ENCODE measurements around the gene ADCY3. TPM values are rescaled to one million over a fixed set of nuclear protein-coding genes. Genes with fewer than 3 reads are reported as not detected.

ADCY3 gene
- 10 to 100 TPM; 39.6 to 61.5 (median 58.2) TPM for total RNA-seq
- 10 to 100 TPM; 36.5 to 53.1 (median 42.4) TPM for polyA plus RNA-seq
- long read RNA-seq, donor 1, result 0 reads
- long read RNA-seq, donor 2, result 0 reads

DNA sequence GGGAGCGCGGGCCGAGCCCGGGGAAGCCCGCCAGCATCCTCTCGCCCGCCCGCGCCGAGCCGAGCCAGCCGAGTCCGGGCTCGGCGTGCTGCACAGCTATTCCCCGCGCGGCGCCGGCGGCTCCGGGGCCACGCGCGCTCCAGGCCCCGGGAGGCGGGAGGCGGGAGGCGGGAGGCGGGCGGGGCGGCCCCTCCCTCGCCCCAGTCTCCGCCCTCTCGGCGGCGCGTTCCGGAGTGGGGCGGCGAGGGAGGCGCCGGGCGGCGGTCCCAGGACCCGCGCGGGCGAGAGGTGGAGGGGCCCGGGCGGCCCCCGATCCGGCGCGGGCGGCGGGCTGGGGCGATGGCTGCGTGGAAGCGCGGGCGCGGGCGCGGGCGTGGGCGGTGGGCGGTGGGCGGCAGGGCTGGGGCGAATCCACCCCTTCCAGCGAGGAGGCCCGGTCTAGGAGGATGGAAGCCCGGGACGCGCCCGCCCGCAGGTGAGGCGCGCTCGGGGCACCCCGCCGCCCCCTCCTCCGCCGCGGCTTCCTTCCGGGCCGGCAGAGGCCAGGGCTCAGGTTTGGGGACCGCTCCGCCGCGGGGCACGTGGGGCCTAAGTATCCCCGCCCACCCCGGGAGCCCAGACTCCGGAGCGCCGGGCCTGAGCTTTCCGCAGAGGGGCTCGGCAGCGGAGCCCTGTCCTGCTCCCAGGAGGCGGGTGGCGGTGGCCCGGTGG lies at the start of gene ADCY3:
Gene ADCY3, minus strand, starts transcription at position 140 of the 711 bp plus-strand sequence. CDS start 1,250 bp downstream, outside the sequence.
- Histone ChIP-seq H3K4me1 (peaks cover 8 to 40% (median 30%) of the 10 kb centered on the region in 6 donors), H3K4me3 (peak within 1 kb of the TSS; percentile 37 to 87 (median 61)), H3K9me3 (no peaks in the 10 kb centered on the region), H3K27ac (peak within 1 kb of the TSS in 5 of 8 donors; percentile 28 to 80 (median 59)), H3K27me3 (replicated peaks in 1 of 7) (peaks cover 0 to 15% (median 0%) of the 10 kb centered on the region in 7 donors), H3K36me3 (peaks cover 0 to 10% (median 0%) of the 10 kb centered on the region in 6 donors)
- TF ChIP-seq POLR2AphosphoS5 (IDR thresholded peaks at IDR 0.05), result peak; percentile 43 to 63 (median 59)
- TF ChIP-seq, protein P1, sequence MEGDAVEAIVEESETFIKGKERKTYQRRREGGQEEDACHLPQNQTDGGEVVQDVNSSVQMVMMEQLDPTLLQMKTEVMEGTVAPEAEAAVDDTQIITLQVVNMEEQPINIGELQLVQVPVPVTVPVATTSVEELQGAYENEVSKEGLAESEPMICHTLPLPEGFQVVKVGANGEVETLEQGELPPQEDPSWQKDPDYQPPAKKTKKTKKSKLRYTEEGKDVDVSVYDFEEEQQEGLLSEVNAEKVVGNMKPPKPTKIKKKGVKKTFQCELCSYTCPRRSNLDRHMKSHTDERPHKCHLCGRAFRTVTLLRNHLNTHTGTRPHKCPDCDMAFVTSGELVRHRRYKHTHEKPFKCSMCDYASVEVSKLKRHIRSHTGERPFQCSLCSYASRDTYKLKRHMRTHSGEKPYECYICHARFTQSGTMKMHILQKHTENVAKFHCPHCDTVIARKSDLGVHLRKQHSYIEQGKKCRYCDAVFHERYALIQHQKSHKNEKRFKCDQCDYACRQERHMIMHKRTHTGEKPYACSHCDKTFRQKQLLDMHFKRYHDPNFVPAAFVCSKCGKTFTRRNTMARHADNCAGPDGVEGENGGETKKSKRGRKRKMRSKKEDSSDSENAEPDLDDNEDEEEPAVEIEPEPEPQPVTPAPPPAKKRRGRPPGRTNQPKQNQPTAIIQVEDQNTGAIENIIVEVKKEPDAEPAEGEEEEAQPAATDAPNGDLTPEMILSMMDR (IDR thresholded peaks at IDR 0.05 in 8 of 11, conservative IDR thresholded peaks at IDR 0.05 in 3 of 11), result no peak
- no peak for TF ChIP-seq POLR2A (IDR thresholded peaks at IDR 0.05)
- 0 to 1% (median 1%) methylated on average over 1 to 103 of the region's 103 CpGs for WGBS, 5 donors
- DNase-seq, result peak; percentile 91
- intact Hi-C loops (cut with DNase I; ENCODE audit: low total_unique reads), result no loop called here

DNA sequence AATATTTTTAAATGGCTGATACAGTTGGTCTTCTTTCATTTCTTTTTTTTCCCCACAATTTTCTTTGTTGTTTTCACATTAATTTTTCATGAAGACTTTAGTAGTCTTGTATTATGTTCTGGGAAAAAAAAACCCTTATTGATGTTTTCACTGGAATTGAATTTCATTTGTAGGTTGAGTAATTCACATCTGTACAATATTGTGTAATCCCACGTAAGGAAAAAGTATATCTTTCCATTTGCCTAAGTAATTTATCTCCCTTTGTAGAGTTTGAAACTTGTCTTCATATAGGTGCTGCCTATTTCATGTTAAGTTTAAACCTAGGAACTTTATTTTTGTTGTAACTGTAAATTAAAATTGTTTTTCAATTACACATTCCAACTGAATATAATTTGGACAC lies 49.7 kb upstream of the ADCY3 start:
- Histone ChIP-seq H3K4me3 (no peak overlapping the region), H3K36me3 (peaks cover 0 to 29% (median 26%) of the 10 kb centered on the region in 6 donors), H3K9me3 (no peaks in the 10 kb centered on the region), H3K27ac (no peak overlapping the region), H3K4me1 (peaks cover 4 to 42% (median 30%) of the 10 kb centered on the region in 6 donors), H3K27me3 (replicated peaks in 1 of 7) (no peaks in the 10 kb centered on the region)
- TF ChIP-seq, protein P1 (IDR thresholded peaks at IDR 0.05 in 8 of 11, conservative IDR thresholded peaks at IDR 0.05 in 3 of 11), result no peak
- TF ChIP-seq POLR2A (IDR thresholded peaks at IDR 0.05) (no peak), POLR2AphosphoS5 (IDR thresholded peaks at IDR 0.05) (no peak)
- intact Hi-C loops (cut with DNase I; ENCODE audit: low total_unique reads), result no loop called here
- 40 to 83% (median 56%) methylated on average over 1 of the region's 1 CpG for WGBS, 5 donors
- DNase-seq, result no peak

DNA sequence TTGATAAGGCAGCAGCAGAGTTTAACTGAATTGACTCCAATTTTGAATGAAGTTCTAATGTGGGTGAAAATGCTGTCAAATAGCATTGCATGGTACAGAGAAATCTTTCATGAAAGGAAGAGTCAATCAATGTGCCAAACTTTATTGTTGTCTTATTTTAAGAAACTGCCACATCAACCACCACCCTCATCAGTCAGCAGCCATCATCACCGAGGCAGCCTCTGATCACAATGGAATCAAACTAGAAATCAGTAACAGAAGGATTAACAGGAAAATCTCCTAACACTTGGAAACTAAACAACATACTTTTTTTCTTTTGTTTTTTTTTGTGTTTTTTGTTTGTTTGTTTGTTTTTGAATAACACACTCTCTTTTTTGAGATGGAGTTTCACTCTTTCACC lies 41.9 kb upstream of the ADCY3 start:
- WGBS, 5 donors, result 94 to 100% (median 97%) methylated on average over 1 of the region's 1 CpG
- H3K4me3 ChIP-seq, result no peak overlapping the region

DNA sequence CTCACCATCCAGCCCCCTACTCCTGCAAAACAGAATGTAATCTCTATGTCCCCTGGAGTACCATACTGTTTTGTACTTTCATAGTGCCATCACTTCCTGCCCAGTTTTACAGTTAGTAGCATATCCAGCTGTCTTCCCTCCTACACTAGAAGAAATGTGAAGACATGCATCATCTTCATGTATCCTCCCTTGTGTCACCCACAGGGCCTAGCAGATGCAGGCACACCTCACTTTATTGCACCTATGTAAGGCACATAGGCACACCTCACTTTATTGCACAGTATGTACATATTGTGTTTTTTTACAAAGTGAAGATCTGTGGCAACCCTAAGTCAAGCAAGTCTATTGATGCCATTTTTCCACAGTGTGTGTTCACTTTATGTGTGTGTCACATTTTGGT lies 39.7 kb upstream of the ADCY3 start:
- H3K4me1 ChIP-seq, result no peaks in the 10 kb centered on the region

More for the DNA sequence above, 41.9 kb upstream of the ADCY3 start:
- intact Hi-C loops (cut with DNase I; ENCODE audit: low total_unique reads), result no loop called here
- Histone ChIP-seq H3K27me3 (replicated peaks in 1 of 7) (no peaks in the 10 kb centered on the region), H3K9me3 (no peaks in the 10 kb centered on the region), H3K4me1 (no peaks in the 10 kb centered on the region), H3K27ac (no peak overlapping the region), H3K36me3 (peaks cover 0 to 100% (median 71%) of the 10 kb centered on the region in 6 donors)
- DNase-seq, result no peak
- no peak for TF ChIP-seq POLR2A (IDR thresholded peaks at IDR 0.05)
- TF ChIP-seq, protein P1 (IDR thresholded peaks at IDR 0.05 in 8 of 11, conservative IDR thresholded peaks at IDR 0.05 in 3 of 11), result no peak
- TF ChIP-seq POLR2AphosphoS5 (IDR thresholded peaks at IDR 0.05), result no peak

More for the DNA sequence above, 39.7 kb upstream of the ADCY3 start:
- TF ChIP-seq, protein P1 (IDR thresholded peaks at IDR 0.05 in 8 of 11, conservative IDR thresholded peaks at IDR 0.05 in 3 of 11), result no peak
- TF ChIP-seq POLR2AphosphoS5 (IDR thresholded peaks at IDR 0.05) (no peak), POLR2A (IDR thresholded peaks at IDR 0.05) (no peak)
- Histone ChIP-seq H3K27me3 (replicated peaks in 1 of 7) (no peaks in the 10 kb centered on the region), H3K36me3 (peaks cover 0 to 100% (median 71%) of the 10 kb centered on the region in 6 donors), H3K9me3 (peaks cover 0 to 19% (median 14%) of the 10 kb centered on the region in 8 donors), H3K27ac (no peak overlapping the region), H3K4me3 (no peak overlapping the region)
- DNase-seq, result no peak
- intact Hi-C loops (cut with DNase I; ENCODE audit: low total_unique reads), result no loop called here
